Neural progenitor cell (in vitro differentiated cells): ENCODE results near the gene ZFHX3.

Experiments
- CTCF ChIP-seq: fragments of 200-600 bp; sonication (generic); IDR thresholded peaks from 2 replicates; pipeline ENCODE4 v1.5.1; 2017; ENCODE audit warnings: antibody characterized with exemption, mild to moderate bottlenecking
- EZH2 ChIP-seq: fragments of 200-600 bp; sonication (generic); IDR thresholded peaks from 2 replicates; pipeline ENCODE4 v1.6.1; 2017; ENCODE audit warnings: antibody characterized with exemption, mild to moderate bottlenecking, moderate library complexity

GRCh38 chr16:73051226-73051625, 3.3 kb upstream of the ZFHX3 start:
- TF ChIP-seq CTCF (no peak), EZH2 (no peak)
